Skeletal muscle satellite cell (primary cell): ENCODE results near the gene PDIA3.

Experiments used
- H3K27me3 ChIP-seq: 2 replicates; pipeline ENCODE4 v1.7.0; 2013; ENCODE audit warnings: low read length; ENCODE audit not compliant: control insufficient read depth, insufficient read depth
- H3K36me3 ChIP-seq: 2 replicates; pipeline ENCODE4 v1.7.0; 2013; ENCODE audit warnings: mild to moderate bottlenecking, control low read depth, low read length; ENCODE audit not compliant: insufficient read depth
- H3K4me1 ChIP-seq: 2 replicates; pipeline ENCODE4 v1.7.0; 2013; ENCODE audit warnings: low read length; ENCODE audit not compliant: control insufficient read depth, insufficient read depth
- H3K4me2 ChIP-seq: 2 replicates; pipeline ENCODE4 v1.7.0; 2013; ENCODE audit warnings: mild to moderate bottlenecking, low read length
- H3K4me3 ChIP-seq: 2 replicates; pipeline ENCODE4 v1.7.0; 2013; ENCODE audit warnings: low read length
- H3K9ac ChIP-seq: 2 replicates; pipeline ENCODE4 v1.7.0; 2013; ENCODE audit warnings: mild to moderate bottlenecking, low read depth, low read length, moderate library complexity
- H3K9me3 ChIP-seq: replicated peaks from 2 replicates; pipeline ENCODE4 v1.7.0; 2013; ENCODE audit warnings: mild to moderate bottlenecking, control low read depth, low read length

The PDIA3 gene

GRCh38 chr15:43779016-43779415, 32.8 kb downstream of the PDIA3 start:
- no peak overlapping the region for H3K4me3 ChIP-seq
- no peaks in the 10 kb centered on the region for H3K27me3 ChIP-seq
- no peaks in the 10 kb centered on the region for H3K36me3 ChIP-seq
- no peak overlapping the region for H3K4me2 ChIP-seq
- no peak overlapping the region for H3K9ac ChIP-seq
- peaks cover 10% of the 10 kb centered on the region for H3K4me1 ChIP-seq
- H3K9me3 ChIP-seq = no peaks in the 10 kb centered on the region

DNA sequence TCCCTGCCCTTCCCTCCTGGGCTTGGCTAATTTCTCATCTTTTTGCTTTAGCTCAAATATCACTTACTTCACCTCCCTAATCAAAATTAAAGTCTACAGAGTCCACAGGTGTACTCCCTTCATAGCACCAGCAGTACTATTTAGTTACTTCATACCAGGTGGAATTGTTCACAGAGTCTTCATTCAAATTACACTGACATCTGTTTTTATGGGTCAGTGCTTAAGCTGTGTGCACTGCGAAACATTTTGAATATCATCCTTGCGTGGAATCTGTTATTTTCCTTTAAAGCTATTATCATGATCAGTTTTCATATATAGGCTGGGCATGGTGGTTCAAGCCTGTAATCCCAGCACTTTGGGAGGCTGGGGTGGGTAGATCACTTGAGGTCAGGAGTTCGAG, 43.2 kb downstream of the PDIA3 start:
- Histone ChIP-seq H3K36me3 (peaks cover 22% of the 10 kb centered on the region), H3K27me3 (no peaks in the 10 kb centered on the region), H3K4me1 (peaks cover 17% of the 10 kb centered on the region), H3K9ac (no peak overlapping the region), H3K4me3 (no peak overlapping the region), H3K9me3 (no peaks in the 10 kb centered on the region), H3K4me2 (no peak overlapping the region)

- peaks cover 46% of the 10 kb centered on the region for H3K36me3 ChIP-seq
- H3K9ac ChIP-seq = peak within 1 kb of the TSS; percentile 100
- H3K9me3 ChIP-seq = no peaks in the 10 kb centered on the region
- H3K4me3 ChIP-seq = peak within 1 kb of the TSS; percentile 99
- peak within 1 kb of the TSS; percentile 96 for H3K4me2 ChIP-seq
- peaks cover 31% of the 10 kb centered on the region for H3K4me1 ChIP-seq
- no peaks in the 10 kb centered on the region for H3K27me3 ChIP-seq
Measured at GRCh38 chr15:43791993-43792760, 45.9 kb downstream of the PDIA3 start, which contains the start of gene SERF2. Gene SERF2, plus strand, starts transcription at chr15:43792320. Its CDS starts 57 bp downstream, at chr15:43792377.

- H3K9ac ChIP-seq = peak overlapping the region; percentile 100
- H3K36me3 ChIP-seq = peaks cover 46% of the 10 kb centered on the region
- H3K4me3 ChIP-seq = peak overlapping the region; percentile 99
- no peaks in the 10 kb centered on the region for H3K9me3 ChIP-seq
- H3K4me2 ChIP-seq = peak overlapping the region; percentile 91
- no peaks in the 10 kb centered on the region for H3K27me3 ChIP-seq
- peaks cover 31% of the 10 kb centered on the region for H3K4me1 ChIP-seq
Measured at GRCh38 chr15:43792761-43793476, 46.7 kb downstream of the PDIA3 start.

- peak overlapping the region; percentile 100 for H3K9ac ChIP-seq
- H3K27me3 ChIP-seq = no peaks in the 10 kb centered on the region
- peaks cover 31% of the 10 kb centered on the region for H3K4me1 ChIP-seq
- H3K4me2 ChIP-seq = peak overlapping the region; percentile 91
- H3K4me3 ChIP-seq = peak overlapping the region; percentile 99
- no peaks in the 10 kb centered on the region for H3K9me3 ChIP-seq
- H3K36me3 ChIP-seq = peaks cover 50% of the 10 kb centered on the region
Measured at GRCh38 chr15:43793647-43794046, 47.4 kb downstream of the PDIA3 start.

GRCh38 chr15:43794269-43795037, 48.2 kb downstream of the PDIA3 start:
- peaks cover 31% of the 10 kb centered on the region for H3K4me1 ChIP-seq
- H3K36me3 ChIP-seq = peaks cover 57% of the 10 kb centered on the region
- peak overlapping the region; percentile 99 for H3K4me3 ChIP-seq

GRCh38 chr15:43795197-43795596, 49.0 kb downstream of the PDIA3 start:
- Histone ChIP-seq H3K4me2 (peak overlapping the region; percentile 91), H3K9ac (no peak overlapping the region), H3K4me1 (peaks cover 36% of the 10 kb centered on the region), H3K27me3 (no peaks in the 10 kb centered on the region), H3K36me3 (peaks cover 64% of the 10 kb centered on the region), H3K9me3 (no peaks in the 10 kb centered on the region), H3K4me3 (peak overlapping the region; percentile 99)

More at GRCh38 chr15:43794269-43795037, 48.2 kb downstream of the PDIA3 start:
- Histone ChIP-seq H3K4me2 (peak overlapping the region; percentile 91), H3K27me3 (no peaks in the 10 kb centered on the region), H3K9ac (peak overlapping the region; percentile 100), H3K9me3 (no peaks in the 10 kb centered on the region)

GRCh38 chr15:43795997-43796396, 49.8 kb downstream of the PDIA3 start:
- peaks cover 64% of the 10 kb centered on the region for H3K36me3 ChIP-seq
- no peak overlapping the region for H3K4me3 ChIP-seq
- peaks cover 37% of the 10 kb centered on the region for H3K4me1 ChIP-seq
- H3K9ac ChIP-seq = no peak overlapping the region
- no peak overlapping the region for H3K4me2 ChIP-seq
- no peaks in the 10 kb centered on the region for H3K9me3 ChIP-seq
- no peaks in the 10 kb centered on the region for H3K27me3 ChIP-seq

GRCh38 chr15:43796566-43796965, 50.3 kb downstream of the PDIA3 start:
- H3K9ac ChIP-seq = no peak overlapping the region
- peaks cover 39% of the 10 kb centered on the region for H3K4me1 ChIP-seq
- H3K4me2 ChIP-seq = no peak overlapping the region
- no peaks in the 10 kb centered on the region for H3K9me3 ChIP-seq
- H3K27me3 ChIP-seq = no peaks in the 10 kb centered on the region
- H3K4me3 ChIP-seq = no peak overlapping the region
- peaks cover 66% of the 10 kb centered on the region for H3K36me3 ChIP-seq

DNA sequence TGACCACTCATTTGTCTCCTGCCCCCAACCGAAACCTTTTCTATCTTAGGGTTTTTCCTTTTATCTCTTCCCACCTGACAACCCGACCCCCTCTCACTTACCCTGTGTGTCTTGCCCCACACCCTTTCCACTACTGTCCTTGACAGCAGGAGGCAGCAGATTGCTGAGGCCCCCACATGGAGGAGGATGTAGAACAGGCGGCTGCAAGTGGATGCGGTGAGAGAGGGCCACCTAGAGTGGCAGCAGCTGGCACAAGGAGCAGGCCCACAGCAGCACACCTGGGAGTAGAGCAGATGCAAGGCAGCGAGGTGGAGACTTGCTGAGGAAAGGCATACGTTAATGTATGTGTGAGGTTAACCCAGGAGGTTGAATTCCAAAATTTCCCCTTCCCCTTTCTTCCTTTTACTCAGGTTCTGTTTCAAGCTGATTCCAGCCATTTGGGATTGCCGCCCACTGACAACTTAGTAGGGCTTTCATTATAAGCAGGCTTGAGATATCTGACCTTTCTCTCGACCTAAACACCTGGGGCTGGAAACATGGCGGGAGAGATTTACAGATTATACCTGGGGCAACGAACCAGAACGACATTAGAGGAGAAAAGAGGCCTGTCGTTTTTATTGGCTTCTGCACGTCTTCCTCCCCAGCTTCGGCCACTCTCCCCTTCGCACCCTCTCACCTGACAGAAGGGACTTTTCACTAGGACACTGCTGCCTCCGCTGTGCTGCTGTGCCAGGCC, 53.1 kb downstream of the PDIA3 start:
- peaks cover 62% of the 10 kb centered on the region for H3K36me3 ChIP-seq
- no peaks in the 10 kb centered on the region for H3K9me3 ChIP-seq
- H3K4me2 ChIP-seq = no peak overlapping the region
- no peak overlapping the region for H3K4me3 ChIP-seq
- H3K9ac ChIP-seq = peak overlapping the region; percentile 87
- H3K4me1 ChIP-seq = peaks cover 26% of the 10 kb centered on the region
- no peaks in the 10 kb centered on the region for H3K27me3 ChIP-seq

- Histone ChIP-seq H3K4me3 (peak within 1 kb of the TSS; percentile 88), H3K4me2 (peak within 1 kb of the TSS; percentile 85), H3K36me3 (peaks cover 65% of the 10 kb centered on the region), H3K9ac (peak within 1 kb of the TSS; percentile 87), H3K27me3 (no peaks in the 10 kb centered on the region), H3K4me1 (peaks cover 20% of the 10 kb centered on the region), H3K9me3 (no peaks in the 10 kb centered on the region)
Measured at GRCh38 chr15:43799945-43800285, 53.7 kb downstream of the PDIA3 start, which contains the start of gene SERINC4. Gene SERINC4, minus strand, starts transcription at chr15:43800220. Its CDS starts 234 bp downstream, at chr15:43799986.
